ENCODE measurements around the gene VAPA. TPM values are rescaled to one million over a fixed set of nuclear protein-coding genes. Genes with fewer than 3 reads are reported as not detected.

Gene VAPA
- total RNA-seq, 3 donors from 2014 or later, result 240 to 333 (median 273) TPM

DNA sequence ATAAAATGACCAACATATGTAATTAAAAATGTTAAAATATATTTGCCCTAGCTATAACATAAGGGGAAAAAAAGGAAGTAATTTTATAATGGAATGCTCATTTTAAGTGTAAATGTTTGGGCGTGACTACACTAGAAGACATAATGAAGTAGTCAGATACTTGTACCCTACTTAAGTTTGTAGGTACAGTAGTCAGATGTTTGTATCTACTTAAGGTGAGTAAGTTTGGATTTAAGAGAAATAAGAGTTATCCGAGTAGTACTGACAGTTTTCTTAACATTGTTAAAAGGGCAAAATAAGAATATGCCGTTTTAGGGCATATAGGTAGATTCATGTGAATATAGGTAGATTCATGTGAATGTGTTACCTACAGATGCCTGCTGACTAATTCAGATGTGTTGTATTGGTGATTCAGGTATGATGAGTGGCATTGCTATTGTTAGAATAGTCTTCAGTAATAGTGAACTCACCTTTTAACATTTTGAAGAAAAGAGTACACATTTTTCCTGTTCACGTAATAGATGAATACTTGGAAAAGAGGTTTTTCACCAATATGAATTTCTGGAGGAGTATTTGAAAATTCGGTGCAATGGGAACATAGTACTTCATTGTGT, 14.9 kb downstream of the VAPA start:
- no peak for TF ChIP-seq CTCF (IDR thresholded peaks at IDR 0.05)
- ATAC-seq, result no peak
- H3K9me3 ChIP-seq, result no peaks in the 10 kb centered on the region
- H3K4me1 ChIP-seq (ENCODE audit: low read depth), result peaks cover 33% of the 10 kb centered on the region
- no peak for DNase-seq
- no peak overlapping the region for H3K4me3 ChIP-seq
- intact Hi-C loops (cut with DNase I, micrococcal nuclease), result loop anchor here in 1 of 2 donors (10.0 kb wide), 1 partner anchor 164 kb away; no protein-coding TSS in a partner anchor
- no peaks in the 10 kb centered on the region for H3K36me3 ChIP-seq (ENCODE audit: low read depth)

GRCh38 chr18:9930299-9930884, 16.6 kb downstream of the VAPA start:
- no peaks in the 10 kb centered on the region for H3K9me3 ChIP-seq
- no peaks in the 10 kb centered on the region for H3K36me3 ChIP-seq (ENCODE audit: low read depth)
- no peak overlapping the region for H3K4me3 ChIP-seq
- peaks cover 26% of the 10 kb centered on the region for H3K4me1 ChIP-seq (ENCODE audit: low read depth)
- intact Hi-C loops (cut with DNase I, micrococcal nuclease), result no loop called here
- DNase-seq (no peak), ATAC-seq (no peak)
- no peak for TF ChIP-seq CTCF (IDR thresholded peaks at IDR 0.05)

DNA sequence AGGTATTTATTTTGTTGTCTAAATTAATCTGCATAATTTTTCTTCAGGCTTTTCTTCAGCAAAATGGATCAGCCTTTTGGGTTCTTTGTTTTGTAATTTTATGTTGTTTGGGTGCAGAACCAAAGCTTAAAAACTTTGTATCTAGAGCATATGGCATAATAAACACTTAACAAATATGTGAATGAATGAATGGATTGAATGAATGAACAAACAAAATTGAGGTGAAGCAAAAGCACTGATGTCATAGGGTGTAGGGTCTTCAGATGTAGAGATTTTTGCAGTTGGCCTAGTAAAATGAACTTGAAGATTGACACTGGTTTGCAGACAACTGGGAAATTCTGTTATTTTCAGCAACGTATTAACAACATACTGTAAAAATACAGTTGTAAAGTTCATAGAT, 17.3 kb downstream of the VAPA start:
- ATAC-seq (no peak), DNase-seq (no peak)
- no peak overlapping the region for H3K4me3 ChIP-seq
- peaks cover 19% of the 10 kb centered on the region for H3K4me1 ChIP-seq (ENCODE audit: low read depth)
- no peak for TF ChIP-seq CTCF (IDR thresholded peaks at IDR 0.05)
- H3K9me3 ChIP-seq, result no peaks in the 10 kb centered on the region
- intact Hi-C loops (cut with DNase I, micrococcal nuclease), result no loop called here
- H3K36me3 ChIP-seq (ENCODE audit: low read depth), result no peaks in the 10 kb centered on the region

GRCh38 chr18:9931678-9932077, 17.9 kb downstream of the VAPA start:
- TF ChIP-seq CTCF (IDR thresholded peaks at IDR 0.05), result no peak
- Histone ChIP-seq H3K4me1 (ENCODE audit: low read depth) (peaks cover 14% of the 10 kb centered on the region), H3K36me3 (ENCODE audit: low read depth) (no peaks in the 10 kb centered on the region), H3K9me3 (no peaks in the 10 kb centered on the region), H3K4me3 (no peak overlapping the region)
- intact Hi-C loops (cut with DNase I, micrococcal nuclease), result no loop called here
- DNase-seq, result no peak
- no peak for ATAC-seq

DNA sequence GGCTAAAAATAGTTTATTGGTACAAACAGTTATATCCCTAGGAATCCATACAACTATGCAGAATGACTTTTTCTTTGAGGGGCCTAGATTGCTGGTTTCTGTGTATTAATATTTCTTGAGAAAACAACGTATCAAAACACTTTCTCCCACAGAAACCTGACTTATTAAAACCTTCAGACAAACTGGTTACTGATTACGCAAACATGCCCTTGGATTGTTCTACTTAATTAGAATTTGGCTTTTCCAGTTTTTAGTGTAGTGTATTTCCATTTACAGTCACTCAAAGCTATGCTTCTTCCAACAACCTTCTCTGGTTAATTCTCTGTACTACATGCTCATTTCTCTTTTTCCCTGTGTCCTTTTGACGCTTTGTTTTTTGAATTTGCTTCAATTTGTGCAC, 20.0 kb downstream of the VAPA start:
- H3K4me1 ChIP-seq (ENCODE audit: low read depth), result no peaks in the 10 kb centered on the region
- intact Hi-C loops (cut with DNase I, micrococcal nuclease), result no loop called here
- H3K9me3 ChIP-seq, result no peaks in the 10 kb centered on the region
- ATAC-seq (no peak), DNase-seq (no peak)
- TF ChIP-seq CTCF (IDR thresholded peaks at IDR 0.05), result no peak
- no peaks in the 10 kb centered on the region for H3K36me3 ChIP-seq (ENCODE audit: low read depth)
- H3K4me3 ChIP-seq, result no peak overlapping the region

All from mucosa of descending colon (tissue), 3 donors.